ENCODE measurements around the gene IGF2.
A peak's percentile ranks its signal among the peaks of the same experiment; 100 is the strongest.

IGF2 gene

DNA sequence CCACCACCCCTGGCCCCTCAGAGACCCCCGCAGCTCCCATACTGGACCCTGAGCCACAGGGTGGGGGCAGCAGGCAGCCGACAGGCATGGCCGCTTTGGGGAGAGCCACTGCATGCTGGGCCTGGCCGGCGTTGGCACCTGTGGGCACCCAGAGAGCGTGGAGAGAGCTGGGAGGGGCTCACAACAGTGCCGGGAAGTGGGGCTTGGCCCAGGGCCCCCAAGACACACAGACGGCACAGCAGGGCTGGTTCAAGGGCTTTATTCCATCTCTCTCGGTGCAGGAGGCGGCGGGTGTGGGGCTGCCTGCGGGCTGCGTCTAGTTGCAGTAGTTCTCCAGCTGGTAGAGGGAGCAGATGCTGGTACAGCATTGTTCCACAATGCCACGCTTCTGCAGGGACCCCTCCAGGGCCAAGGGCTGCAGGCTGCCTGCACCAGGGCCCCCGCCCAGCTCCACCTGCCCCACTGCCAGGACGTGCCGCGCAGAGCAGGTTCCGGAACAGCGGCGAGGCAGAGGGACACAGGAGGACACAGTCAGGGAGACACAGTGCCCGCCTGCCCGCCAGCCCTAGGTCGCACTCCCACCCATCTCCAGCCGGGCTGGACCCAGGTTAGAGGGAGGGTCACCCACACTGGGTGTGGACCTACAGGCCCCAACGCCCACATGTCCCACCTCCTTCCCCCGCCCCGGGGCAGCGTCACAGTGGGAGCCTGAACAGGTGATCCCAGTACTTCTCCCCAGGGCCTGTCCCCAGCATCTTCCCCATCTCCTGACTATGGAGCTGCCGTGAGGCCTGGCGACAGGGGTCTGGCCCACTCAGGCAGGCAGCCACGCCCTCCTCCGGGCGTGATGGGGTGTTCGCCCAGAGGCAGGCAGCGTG is 20.6 kb upstream of the IGF2 start:
- TF ChIP-seq NFIC (IDR thresholded peaks at IDR 0.05): no peak
- no peak for TF ChIP-seq TCF12 (IDR thresholded peaks at IDR 0.05; ENCODE audit: low read depth)
- no peak for TF ChIP-seq TAF1 (IDR thresholded peaks at IDR 0.05; ENCODE audit: low read depth)

DNA sequence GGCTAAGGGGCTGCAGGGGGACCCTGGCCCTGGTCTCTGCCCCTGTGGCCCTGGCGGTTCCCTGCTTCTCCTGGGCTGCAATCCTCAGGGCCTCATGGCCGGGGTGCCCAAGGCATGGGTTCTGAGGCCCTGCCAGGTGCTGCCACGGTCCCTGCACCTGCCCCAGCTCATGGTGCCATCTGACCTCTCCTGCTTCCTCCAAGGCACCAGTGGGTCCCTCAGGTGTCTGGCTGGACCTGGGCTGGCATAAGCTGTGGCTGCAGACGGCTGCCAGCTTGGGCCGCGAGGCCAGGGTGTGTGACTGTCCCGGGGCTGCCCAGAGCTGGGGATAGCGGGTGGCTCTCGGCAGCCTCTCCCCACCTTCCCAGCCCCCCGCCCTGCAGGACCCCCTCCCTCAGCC is 19.8 kb upstream of the IGF2 start:
- TF ChIP-seq, protein P1, sequence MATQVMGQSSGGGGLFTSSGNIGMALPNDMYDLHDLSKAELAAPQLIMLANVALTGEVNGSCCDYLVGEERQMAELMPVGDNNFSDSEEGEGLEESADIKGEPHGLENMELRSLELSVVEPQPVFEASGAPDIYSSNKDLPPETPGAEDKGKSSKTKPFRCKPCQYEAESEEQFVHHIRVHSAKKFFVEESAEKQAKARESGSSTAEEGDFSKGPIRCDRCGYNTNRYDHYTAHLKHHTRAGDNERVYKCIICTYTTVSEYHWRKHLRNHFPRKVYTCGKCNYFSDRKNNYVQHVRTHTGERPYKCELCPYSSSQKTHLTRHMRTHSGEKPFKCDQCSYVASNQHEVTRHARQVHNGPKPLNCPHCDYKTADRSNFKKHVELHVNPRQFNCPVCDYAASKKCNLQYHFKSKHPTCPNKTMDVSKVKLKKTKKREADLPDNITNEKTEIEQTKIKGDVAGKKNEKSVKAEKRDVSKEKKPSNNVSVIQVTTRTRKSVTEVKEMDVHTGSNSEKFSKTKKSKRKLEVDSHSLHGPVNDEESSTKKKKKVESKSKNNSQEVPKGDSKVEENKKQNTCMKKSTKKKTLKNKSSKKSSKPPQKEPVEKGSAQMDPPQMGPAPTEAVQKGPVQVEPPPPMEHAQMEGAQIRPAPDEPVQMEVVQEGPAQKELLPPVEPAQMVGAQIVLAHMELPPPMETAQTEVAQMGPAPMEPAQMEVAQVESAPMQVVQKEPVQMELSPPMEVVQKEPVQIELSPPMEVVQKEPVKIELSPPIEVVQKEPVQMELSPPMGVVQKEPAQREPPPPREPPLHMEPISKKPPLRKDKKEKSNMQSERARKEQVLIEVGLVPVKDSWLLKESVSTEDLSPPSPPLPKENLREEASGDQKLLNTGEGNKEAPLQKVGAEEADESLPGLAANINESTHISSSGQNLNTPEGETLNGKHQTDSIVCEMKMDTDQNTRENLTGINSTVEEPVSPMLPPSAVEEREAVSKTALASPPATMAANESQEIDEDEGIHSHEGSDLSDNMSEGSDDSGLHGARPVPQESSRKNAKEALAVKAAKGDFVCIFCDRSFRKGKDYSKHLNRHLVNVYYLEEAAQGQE (IDR thresholded peaks at IDR 0.05; ENCODE audit: low read depth): no peak
- TF ChIP-seq TCF12 (IDR thresholded peaks at IDR 0.05; ENCODE audit: low read depth) (no peak), CEBPB (IDR thresholded peaks at IDR 0.05) (no peak), TAF1 (IDR thresholded peaks at IDR 0.05; ENCODE audit: low read depth) (no peak), EP300 (IDR thresholded peaks at IDR 0.05; ENCODE audit: borderline replicate concordance) (no peak), RAD21 (IDR thresholded peaks at IDR 0.05; ENCODE audit: low read depth) (no peak), CREB1 (IDR thresholded peaks at IDR 0.05; ENCODE audit: low read depth) (no peak)
- TF ChIP-seq, protein P2, sequence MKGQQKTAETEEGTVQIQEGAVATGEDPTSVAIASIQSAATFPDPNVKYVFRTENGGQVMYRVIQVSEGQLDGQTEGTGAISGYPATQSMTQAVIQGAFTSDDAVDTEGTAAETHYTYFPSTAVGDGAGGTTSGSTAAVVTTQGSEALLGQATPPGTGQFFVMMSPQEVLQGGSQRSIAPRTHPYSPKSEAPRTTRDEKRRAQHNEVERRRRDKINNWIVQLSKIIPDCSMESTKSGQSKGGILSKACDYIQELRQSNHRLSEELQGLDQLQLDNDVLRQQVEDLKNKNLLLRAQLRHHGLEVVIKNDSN (IDR thresholded peaks at IDR 0.05): no peak

DNA sequence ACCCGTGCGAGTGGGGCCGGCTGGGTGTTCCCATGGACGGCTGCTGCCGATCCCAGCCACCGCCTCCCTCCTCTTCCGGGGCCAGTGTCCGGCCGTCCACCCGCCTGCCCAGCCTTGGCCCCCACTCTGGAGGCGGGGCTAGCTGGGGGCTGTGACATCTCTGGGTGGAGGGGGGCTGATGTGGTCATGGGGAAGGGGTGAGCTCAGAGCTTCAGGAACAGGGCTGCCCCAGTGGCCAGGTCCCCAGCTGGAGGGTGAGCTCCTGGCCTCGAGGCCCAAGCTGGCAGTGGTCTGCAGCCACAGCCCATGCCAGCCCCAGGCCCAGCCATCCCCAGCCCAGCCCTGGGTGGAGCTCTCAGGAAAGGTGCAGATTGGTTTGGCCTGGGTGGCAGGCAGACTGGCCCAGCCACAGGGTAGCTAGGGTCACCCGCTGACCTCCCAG is 19.1 kb upstream of the IGF2 start:
- TF ChIP-seq RAD21 (IDR thresholded peaks at IDR 0.05; ENCODE audit: low read depth): no peak

DNA sequence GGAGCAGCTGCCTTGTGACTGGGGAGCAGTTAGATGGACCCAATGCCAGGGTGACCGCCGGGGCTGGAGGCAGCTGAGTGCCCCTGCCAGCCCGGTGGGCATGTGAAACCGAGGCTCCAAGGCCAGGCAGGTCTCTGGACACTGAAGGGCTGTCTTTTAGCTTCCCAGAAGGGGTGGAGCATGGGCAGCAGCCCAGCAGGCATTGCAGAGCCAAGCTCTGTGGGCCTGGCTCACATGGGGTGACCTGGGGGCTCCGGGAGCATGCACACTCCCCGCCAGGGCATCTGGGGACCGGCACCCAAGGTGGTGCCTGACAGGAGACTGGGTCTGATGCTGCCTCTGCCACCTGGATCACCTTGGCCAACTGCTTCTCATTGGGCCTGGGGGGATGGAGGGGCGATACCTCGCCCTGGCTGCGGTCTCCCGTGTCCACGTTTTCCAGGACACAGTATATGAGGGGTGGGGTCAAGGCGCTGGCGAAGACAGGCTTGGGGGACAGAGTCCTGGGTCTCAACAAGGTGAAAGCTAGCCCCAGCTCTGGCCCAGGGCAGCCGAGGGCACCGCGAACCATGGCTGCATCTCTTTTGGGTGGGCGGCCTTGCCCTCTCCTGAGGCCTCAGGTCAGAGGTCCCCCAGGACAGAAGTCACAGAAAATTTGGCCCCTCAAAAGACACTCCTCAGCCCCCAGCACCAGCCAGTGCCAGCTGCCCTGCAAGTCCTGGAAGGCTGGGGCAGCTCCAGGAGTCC is 18.3 kb upstream of the IGF2 start:
- TF ChIP-seq CREB1 (IDR thresholded peaks at IDR 0.05; ENCODE audit: low read depth): no peak
- TF ChIP-seq EGR1 (IDR thresholded peaks at IDR 0.05): no peak
- TF ChIP-seq, protein P3, sequence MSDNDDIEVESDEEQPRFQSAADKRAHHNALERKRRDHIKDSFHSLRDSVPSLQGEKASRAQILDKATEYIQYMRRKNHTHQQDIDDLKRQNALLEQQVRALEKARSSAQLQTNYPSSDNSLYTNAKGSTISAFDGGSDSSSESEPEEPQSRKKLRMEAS (IDR thresholded peaks at IDR 0.05): no peak
- no peak for TF ChIP-seq FOXM1 (IDR thresholded peaks at IDR 0.05; ENCODE audit: borderline replicate concordance, low read depth)
- TF ChIP-seq, protein P1 (IDR thresholded peaks at IDR 0.05; ENCODE audit: low read depth): no peak
- TF ChIP-seq RAD21 (IDR thresholded peaks at IDR 0.05; ENCODE audit: low read depth): no peak
- TF ChIP-seq NFIC (IDR thresholded peaks at IDR 0.05): no peak
- TF ChIP-seq CEBPB (IDR thresholded peaks at IDR 0.05): no peak

DNA sequence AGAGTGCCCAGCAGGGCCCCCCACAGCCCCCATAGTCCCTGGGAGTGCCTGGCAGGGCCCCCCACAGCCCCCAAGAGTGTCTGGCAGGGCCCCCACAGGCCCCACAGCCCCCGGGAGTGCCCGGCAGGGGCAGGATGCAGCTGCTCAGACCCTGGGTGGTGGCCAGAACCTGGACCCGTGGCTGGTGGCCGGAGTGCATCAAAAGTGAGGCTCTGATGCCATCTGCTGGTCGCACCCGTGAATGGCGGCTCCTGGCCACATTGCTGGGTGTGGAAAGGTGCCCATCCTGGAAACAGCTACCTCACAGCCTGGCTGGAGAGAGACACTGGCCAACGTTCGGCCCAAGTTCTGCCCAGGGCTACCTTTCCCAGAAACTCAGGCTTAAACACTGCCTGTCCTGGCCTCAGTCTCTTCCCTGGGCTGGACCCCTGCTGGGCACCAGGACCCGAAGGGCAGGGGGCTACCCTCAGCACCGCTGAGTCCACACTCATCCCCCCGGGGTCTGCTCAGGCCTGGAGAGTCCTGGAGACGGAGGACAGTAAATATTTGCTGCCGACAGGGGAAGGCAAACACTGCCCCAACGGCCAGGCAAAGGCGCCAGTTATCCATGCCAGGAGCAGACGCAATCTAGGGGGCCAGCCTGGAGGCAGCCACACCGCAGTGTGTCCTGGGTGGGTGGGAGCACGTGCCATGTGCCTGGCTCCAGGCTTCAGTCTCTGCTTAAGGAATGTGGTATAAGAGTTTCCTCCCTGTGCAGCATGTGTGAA is 17.4 kb upstream of the IGF2 start:
- peak; percentile 84 for TF ChIP-seq RAD21 (IDR thresholded peaks at IDR 0.05; ENCODE audit: low read depth)
- TF ChIP-seq TEAD4 (IDR thresholded peaks at IDR 0.05): no peak
- no peak for TF ChIP-seq YY1 (IDR thresholded peaks at IDR 0.05; ENCODE audit: low read depth)

DNA sequence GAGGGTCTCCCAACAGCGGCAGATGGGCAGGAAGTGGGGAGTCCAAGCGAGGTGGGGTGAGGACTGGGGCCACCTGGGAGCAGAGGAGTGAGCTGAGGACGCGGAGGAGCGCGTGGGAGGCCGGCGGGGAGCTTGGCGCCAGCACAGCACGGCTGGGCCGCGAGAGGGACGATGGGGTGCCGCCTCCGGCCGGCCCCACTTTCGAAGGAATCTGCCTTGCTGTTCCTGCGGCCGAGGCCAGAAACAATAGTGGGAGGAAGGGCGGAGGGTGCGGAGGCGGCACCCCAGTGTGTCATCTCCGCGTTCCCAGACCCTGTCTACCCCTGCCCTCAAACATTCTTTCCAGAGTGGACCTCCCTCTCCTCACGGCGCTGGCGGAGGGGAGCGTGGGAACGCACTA is 16.3 kb upstream of the IGF2 start:
- TF ChIP-seq CREB1 (IDR thresholded peaks at IDR 0.05; ENCODE audit: low read depth) (no peak), EGR1 (IDR thresholded peaks at IDR 0.05) (peak; percentile 7; the same call in 1 of the 2 replicates)

DNA sequence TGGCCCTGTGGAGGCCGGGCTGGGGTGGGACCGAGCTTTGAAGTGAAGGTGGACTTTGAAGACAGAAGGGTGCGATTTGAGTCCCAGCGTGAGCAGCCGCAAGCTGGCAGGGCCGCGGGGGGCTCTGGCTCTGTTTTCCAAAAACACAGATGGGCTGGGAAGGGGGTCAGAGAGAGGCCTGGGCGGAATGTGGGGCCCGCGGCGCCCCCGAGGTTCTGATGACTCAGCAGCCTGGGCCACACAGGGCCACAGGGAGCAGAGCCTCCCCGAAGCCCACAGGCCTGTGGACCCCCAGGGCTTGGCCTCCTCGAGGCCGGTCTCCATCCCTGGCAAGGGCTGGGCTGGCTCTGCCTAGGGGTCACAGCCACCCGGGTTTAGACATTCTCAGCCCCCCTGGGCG is 15.7 kb upstream of the IGF2 start:
- TF ChIP-seq EP300 (IDR thresholded peaks at IDR 0.05; ENCODE audit: borderline replicate concordance) (no peak), CEBPB (IDR thresholded peaks at IDR 0.05) (no peak), EGR1 (IDR thresholded peaks at IDR 0.05) (no peak)
